Astrocyte (in vitro differentiated cells and primary cell): ENCODE data around the gene SSBP3.

Experiments used
- EZH2 ChIP-seq: IDR thresholded peaks from 2 replicates; pipeline ENCODE4 v1.6.1; 2012; ENCODE audit warnings: mild to moderate bottlenecking, low read length, inconsistent platforms; ENCODE audit not compliant: insufficient read depth
- TF ChIP-seq, protein P1 (sequence below): IDR thresholded peaks from 2 replicates; pipeline ENCODE4 v1.5.1; 2011; ENCODE audit warnings: low read depth, mild to moderate bottlenecking, inconsistent platforms, low read length, moderate library complexity; ENCODE audit not compliant: insufficient read depth

DNA sequence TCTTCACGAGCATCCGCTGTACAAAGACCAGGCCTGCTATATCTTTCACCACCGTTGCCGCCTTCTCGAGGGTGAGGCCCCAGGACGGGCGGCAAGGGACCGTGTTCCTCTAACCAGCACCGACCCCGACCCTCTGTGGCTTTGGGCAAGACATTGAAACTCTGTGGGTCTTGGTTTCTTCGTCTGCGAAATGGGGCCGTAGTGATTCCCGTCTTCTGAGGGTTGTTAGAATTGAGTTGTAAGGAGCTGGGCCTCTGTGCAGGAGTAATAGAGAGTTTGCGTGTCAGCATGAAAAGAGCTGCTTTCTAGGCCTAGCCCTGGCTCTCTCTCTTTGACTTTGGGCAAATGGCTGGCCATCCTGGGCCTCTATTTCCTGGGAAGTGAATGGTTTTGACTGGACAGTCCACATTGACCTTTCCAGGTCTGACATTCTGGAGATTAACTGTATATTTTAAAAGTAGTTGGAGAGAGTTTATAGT is 205.6 kb downstream of the SSBP3 start:
- TF ChIP-seq EZH2, result no peak
- TF ChIP-seq, protein P1, sequence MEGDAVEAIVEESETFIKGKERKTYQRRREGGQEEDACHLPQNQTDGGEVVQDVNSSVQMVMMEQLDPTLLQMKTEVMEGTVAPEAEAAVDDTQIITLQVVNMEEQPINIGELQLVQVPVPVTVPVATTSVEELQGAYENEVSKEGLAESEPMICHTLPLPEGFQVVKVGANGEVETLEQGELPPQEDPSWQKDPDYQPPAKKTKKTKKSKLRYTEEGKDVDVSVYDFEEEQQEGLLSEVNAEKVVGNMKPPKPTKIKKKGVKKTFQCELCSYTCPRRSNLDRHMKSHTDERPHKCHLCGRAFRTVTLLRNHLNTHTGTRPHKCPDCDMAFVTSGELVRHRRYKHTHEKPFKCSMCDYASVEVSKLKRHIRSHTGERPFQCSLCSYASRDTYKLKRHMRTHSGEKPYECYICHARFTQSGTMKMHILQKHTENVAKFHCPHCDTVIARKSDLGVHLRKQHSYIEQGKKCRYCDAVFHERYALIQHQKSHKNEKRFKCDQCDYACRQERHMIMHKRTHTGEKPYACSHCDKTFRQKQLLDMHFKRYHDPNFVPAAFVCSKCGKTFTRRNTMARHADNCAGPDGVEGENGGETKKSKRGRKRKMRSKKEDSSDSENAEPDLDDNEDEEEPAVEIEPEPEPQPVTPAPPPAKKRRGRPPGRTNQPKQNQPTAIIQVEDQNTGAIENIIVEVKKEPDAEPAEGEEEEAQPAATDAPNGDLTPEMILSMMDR, result no peak
